Measurements from ENCODE around the gene ABCF2.

DNA sequence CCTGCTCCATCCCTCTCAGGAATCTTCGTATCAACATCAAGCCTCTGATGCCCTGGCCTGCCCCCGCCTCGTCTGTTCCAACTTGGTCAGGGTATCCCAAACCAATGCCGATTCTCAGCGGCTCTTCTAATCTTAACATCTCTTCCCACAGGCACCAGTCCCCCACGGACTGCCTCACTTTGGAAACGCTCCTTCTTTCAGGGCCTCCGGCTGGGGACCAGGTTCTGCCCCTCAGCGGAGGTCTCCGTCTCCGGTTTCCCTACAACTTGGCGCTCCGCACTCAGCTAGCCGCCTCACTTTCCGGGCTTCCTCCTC lies 488 bp downstream of the ABCF2 start:
- no peak for TF ChIP-seq HDAC6 (IDR thresholded peaks at IDR 0.05; ENCODE audit: low read depth, low read length)
- TF ChIP-seq, protein P1, sequence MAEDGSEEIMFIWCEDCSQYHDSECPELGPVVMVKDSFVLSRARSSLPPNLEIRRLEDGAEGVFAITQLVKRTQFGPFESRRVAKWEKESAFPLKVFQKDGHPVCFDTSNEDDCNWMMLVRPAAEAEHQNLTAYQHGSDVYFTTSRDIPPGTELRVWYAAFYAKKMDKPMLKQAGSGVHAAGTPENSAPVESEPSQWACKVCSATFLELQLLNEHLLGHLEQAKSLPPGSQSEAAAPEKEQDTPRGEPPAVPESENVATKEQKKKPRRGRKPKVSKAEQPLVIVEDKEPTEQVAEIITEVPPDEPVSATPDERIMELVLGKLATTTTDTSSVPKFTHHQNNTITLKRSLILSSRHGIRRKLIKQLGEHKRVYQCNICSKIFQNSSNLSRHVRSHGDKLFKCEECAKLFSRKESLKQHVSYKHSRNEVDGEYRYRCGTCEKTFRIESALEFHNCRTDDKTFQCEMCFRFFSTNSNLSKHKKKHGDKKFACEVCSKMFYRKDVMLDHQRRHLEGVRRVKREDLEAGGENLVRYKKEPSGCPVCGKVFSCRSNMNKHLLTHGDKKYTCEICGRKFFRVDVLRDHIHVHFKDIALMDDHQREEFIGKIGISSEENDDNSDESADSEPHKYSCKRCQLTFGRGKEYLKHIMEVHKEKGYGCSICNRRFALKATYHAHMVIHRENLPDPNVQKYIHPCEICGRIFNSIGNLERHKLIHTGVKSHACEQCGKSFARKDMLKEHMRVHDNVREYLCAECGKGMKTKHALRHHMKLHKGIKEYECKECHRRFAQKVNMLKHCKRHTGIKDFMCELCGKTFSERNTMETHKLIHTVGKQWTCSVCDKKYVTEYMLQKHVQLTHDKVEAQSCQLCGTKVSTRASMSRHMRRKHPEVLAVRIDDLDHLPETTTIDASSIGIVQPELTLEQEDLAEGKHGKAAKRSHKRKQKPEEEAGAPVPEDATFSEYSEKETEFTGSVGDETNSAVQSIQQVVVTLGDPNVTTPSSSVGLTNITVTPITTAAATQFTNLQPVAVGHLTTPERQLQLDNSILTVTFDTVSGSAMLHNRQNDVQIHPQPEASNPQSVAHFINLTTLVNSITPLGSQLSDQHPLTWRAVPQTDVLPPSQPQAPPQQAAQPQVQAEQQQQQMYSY (CRISPR knock-in tag; IDR thresholded peaks at IDR 0.05): no peak
- TF ChIP-seq MAFK (conservative IDR thresholded peaks at IDR 0.05 in 1 of 2, IDR thresholded peaks at IDR 0.05 in 1 of 2; ENCODE audit: low read length in 2 of 2): no peak
- no peak for TF ChIP-seq TP53 (CRISPR knock-in tag; conservative IDR thresholded peaks at IDR 0.05)
- TF ChIP-seq POLR2A (IDR thresholded peaks at IDR 0.05; ENCODE audit: insufficient read depth in 1 of 2, low read depth in 2 of 2, low read length in 2 of 2): no peak
- TF ChIP-seq SNAPC2 (CRISPR knock-in tag; IDR thresholded peaks at IDR 0.05): no peak
- TF ChIP-seq, protein P2, sequence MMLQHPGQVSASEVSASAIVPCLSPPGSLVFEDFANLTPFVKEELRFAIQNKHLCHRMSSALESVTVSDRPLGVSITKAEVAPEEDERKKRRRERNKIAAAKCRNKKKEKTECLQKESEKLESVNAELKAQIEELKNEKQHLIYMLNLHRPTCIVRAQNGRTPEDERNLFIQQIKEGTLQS (CRISPR knock-in tag; IDR thresholded peaks at IDR 0.05): no peak
- TF ChIP-seq, protein P3, sequence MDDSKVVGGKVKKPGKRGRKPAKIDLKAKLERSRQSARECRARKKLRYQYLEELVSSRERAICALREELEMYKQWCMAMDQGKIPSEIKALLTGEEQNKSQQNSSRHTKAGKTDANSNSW (CRISPR knock-in tag; IDR thresholded peaks at IDR 0.05; ENCODE audit: borderline replicate concordance): no peak
